ENCODE data around the gene ZBTB7C. TPM values are rescaled to one million over a fixed set of nuclear protein-coding genes. Genes with fewer than 3 reads are reported as not detected.

ZBTB7C gene
- total RNA-seq, 1 donor from 2014 or later: 7.4 TPM

DNA sequence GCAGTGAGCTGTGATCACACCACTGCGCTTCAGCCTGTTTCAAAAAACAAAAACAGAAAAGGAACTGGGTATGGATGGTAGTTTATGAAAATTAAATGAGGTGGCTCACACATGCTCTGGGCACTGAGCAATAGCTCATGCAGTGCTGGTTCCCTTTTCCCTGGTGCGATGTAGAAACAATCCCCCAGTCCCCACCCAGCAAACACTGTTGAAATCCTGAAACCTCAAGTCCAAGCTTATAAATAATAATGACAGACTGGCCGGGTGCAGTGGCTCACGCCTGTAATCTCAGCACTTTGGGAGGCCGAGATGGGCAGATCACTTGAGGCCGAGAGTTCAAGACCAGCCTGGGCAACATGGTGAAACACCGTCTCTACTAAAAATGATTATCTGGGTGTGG, 423.3 kb downstream of the ZBTB7C start:
- TF ChIP-seq, protein P1, sequence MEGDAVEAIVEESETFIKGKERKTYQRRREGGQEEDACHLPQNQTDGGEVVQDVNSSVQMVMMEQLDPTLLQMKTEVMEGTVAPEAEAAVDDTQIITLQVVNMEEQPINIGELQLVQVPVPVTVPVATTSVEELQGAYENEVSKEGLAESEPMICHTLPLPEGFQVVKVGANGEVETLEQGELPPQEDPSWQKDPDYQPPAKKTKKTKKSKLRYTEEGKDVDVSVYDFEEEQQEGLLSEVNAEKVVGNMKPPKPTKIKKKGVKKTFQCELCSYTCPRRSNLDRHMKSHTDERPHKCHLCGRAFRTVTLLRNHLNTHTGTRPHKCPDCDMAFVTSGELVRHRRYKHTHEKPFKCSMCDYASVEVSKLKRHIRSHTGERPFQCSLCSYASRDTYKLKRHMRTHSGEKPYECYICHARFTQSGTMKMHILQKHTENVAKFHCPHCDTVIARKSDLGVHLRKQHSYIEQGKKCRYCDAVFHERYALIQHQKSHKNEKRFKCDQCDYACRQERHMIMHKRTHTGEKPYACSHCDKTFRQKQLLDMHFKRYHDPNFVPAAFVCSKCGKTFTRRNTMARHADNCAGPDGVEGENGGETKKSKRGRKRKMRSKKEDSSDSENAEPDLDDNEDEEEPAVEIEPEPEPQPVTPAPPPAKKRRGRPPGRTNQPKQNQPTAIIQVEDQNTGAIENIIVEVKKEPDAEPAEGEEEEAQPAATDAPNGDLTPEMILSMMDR (IDR thresholded peaks at IDR 0.05; ENCODE audit: unreplicated experiment): no peak
- no peak for DNase-seq (ENCODE audit: low spot score in 2 of 2, unreplicated experiment in 2 of 2)
- Mint-ChIP-seq H3K27ac (no peak overlapping the region), H3K27me3 (ENCODE audit: low read depth) (no peaks in the 10 kb centered on the region), H3K9me3 (peaks cover 3% of the 10 kb centered on the region), H3K4me1 (peaks cover 22% of the 10 kb centered on the region), H3K36me3 (no peaks in the 10 kb centered on the region), H3K4me3 (no peak overlapping the region)

DNA sequence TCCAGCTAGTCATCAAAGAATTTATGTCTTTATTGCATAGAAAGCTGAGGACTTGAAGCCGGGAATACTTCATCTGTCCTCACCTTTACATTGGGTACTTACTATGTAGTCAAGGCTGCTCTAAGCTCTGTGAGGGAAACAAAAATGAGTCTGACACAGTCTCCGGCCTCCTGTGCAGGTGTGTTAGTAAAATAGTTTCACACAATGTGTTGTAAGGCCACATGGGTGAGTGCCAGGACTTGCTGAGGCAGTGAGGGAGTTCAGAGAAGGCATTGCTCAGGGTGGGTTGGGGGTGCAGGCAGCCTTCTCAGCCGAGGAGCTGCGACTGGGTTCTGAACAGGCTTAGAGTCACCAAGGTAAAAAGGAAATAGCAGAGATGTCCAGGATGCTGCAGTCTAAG, 424.2 kb downstream of the ZBTB7C start:
- no peak overlapping the region for H3K27ac Mint-ChIP-seq
- H3K27me3 Mint-ChIP-seq (ENCODE audit: low read depth): no peaks in the 10 kb centered on the region
- TF ChIP-seq, protein P1 (IDR thresholded peaks at IDR 0.05; ENCODE audit: unreplicated experiment): no peak
- H3K4me1 Mint-ChIP-seq: peaks cover 29% of the 10 kb centered on the region
- no peak for DNase-seq (ENCODE audit: low spot score in 2 of 2, unreplicated experiment in 2 of 2)
- no peak overlapping the region for H3K4me3 Mint-ChIP-seq
- H3K36me3 Mint-ChIP-seq: no peaks in the 10 kb centered on the region
- H3K9me3 Mint-ChIP-seq: peaks cover 3% of the 10 kb centered on the region

DNA sequence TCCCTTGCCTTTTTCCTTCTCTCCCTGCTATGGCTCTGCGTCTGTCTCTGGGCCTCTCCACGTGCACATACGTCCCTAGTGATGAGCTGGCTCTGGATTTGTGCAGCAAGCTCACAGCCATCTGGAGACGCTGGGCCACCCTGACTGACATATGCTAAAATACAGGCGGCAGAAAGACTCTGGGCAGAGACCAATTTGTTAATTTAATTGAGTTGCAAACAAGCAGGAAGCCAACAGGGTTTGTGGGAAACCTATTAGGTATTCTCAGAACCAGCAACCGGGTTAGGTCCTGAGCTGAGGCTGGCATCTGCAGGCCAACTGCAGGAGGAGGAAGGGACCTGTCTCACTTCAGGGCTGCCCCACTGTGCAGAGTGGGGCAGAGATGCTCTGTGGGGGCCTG, 425.2 kb downstream of the ZBTB7C start:
- Mint-ChIP-seq H3K27ac (no peak overlapping the region), H3K4me3 (no peak overlapping the region), H3K36me3 (no peaks in the 10 kb centered on the region), H3K27me3 (ENCODE audit: low read depth) (no peaks in the 10 kb centered on the region), H3K4me1 (peaks cover 32% of the 10 kb centered on the region), H3K9me3 (peaks cover 3% of the 10 kb centered on the region)
- TF ChIP-seq, protein P1 (IDR thresholded peaks at IDR 0.05; ENCODE audit: unreplicated experiment): no peak
- no peak for DNase-seq (ENCODE audit: low spot score in 2 of 2, unreplicated experiment in 2 of 2)

DNA sequence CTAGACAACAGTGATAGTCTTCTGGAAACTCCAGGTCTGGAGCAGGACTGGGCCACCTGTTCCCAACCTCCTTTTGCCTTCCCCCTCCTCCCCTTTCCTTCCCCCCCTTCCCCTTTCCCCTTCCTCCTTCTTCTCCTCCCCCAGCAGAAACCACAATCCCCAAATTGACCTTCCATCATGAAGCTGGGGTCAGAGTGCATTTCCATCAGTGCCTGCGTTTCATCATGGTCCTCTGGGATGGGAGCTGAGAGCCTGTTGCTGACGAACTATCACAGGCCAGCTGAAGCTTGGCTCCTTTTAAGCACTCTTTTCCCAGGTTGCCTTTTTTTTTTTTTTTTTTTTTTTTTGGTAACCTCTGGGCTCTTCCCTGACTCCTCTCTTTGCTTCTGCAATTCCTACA, 426.1 kb downstream of the ZBTB7C start:
- Mint-ChIP-seq H3K27me3 (ENCODE audit: low read depth) (no peaks in the 10 kb centered on the region), H3K4me3 (no peak overlapping the region), H3K9me3 (peaks cover 3% of the 10 kb centered on the region), H3K36me3 (no peaks in the 10 kb centered on the region), H3K27ac (peak overlapping the region; percentile 43), H3K4me1 (peaks cover 32% of the 10 kb centered on the region)
- no peak for DNase-seq (ENCODE audit: low spot score in 2 of 2, unreplicated experiment in 2 of 2)
- TF ChIP-seq, protein P1 (IDR thresholded peaks at IDR 0.05; ENCODE audit: unreplicated experiment): no peak

DNA sequence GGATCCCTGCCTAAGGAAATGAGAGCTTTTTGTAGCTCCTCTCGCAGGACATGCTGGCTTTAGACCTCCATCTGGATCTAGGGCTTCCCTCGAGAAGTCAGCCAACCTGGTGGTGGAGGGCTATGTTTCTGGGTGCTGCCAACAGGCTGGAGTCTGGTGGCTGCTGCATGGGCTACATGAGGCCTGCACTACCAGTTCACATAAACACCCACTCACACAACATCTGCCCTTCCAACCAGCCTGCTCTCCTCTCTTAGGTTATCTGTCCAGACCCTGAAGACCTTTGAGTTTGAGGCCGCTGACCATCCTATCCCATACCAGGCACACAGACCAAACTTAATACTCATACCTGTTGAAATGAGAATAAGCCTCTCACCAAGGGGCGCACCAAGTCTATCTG, 427.4 kb downstream of the ZBTB7C start:
- no peaks in the 10 kb centered on the region for H3K36me3 Mint-ChIP-seq

More for the DNA sequence above, 427.4 kb downstream of the ZBTB7C start:
- TF ChIP-seq, protein P1 (IDR thresholded peaks at IDR 0.05; ENCODE audit: unreplicated experiment): no peak
- no peak for DNase-seq (ENCODE audit: low spot score in 2 of 2, unreplicated experiment in 2 of 2)
- H3K4me1 Mint-ChIP-seq: peaks cover 32% of the 10 kb centered on the region
- H3K9me3 Mint-ChIP-seq: peaks cover 3% of the 10 kb centered on the region
- H3K27me3 Mint-ChIP-seq (ENCODE audit: low read depth): no peaks in the 10 kb centered on the region
- H3K4me3 Mint-ChIP-seq: no peak overlapping the region
- H3K27ac Mint-ChIP-seq: peak overlapping the region; percentile 26

Data from mesothelial cell of epicardium (in vitro differentiated cells).